Fibroblast of peridontal ligament (primary cell): Measurements from ENCODE around the gene KCNK17.

Experiments used
- DNase-seq: peaks from one replicate; pipeline ENCODE4 v3.0.0-alpha.2; 2010; ENCODE audit errors: extremely low read depth

KCNK17 gene

DNA sequence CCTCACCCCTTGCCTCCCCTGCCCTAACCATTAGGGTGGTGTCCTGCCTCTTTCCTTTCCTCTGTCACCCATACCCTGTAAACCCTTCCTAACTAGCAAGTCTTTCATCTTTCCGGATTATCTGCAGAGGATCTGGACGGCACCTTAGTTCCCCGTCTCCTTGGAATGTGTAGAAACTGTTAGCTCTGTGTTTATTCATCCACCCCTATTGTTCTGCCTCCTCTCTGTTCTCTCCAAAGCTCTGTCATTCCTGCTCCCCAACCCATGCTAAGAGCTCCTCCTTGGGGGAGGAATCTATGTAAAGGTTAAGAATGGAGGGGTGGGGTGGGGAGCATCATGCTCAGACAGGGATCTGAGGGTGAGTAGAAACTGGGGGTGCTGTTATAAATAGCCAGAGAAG is 45.5 kb downstream of the KCNK17 start:
- DNase-seq: no peak

DNA sequence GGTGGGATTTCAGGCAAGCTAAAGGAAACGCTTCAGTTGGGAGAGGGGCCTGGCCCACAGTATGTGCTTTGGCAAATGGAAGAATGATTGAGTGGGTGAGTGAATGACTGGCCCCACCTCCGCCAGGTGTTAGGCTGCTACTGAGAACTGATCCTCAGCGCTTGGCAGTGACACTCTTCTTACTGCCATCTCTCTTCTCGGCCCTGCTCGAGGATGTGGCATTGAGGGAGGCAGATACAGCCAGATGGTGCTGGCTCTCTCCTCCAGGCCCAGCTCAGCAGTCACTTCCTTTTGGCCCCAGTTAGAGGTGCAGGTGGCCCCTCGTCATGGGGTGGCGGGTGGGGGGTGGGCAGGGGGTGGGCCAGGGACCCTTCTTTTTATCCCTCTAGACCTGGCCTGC is 46.0 kb downstream of the KCNK17 start:
- DNase-seq: no peak

DNA sequence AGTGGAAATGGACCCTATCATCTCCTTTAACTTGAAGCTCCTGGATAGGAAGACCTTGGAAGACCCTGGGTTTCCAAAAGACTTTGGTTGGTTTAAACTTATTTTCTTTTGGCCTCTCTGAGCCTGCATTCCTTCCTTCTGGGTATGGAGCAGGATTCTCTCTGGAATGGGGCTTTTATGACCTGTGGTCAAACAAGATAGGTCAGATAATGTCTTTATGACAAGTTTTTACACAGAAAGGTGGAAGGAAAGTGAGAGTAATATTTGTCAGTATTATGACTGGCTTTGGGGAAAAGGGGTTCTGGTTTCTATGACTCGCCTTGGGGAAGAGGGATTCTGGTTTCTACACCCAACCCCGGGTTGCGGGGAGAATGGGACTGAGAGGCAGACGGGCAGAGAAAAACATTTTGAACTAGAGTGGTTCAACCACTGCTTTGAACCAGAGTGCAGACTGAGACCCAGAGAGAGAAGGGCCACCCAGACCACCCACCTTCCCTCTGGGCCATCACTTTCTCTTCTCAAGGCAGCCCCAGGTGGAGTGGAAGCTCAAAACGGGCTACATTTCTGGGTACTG is 47.4 kb downstream of the KCNK17 start:
- no peak for DNase-seq

DNA sequence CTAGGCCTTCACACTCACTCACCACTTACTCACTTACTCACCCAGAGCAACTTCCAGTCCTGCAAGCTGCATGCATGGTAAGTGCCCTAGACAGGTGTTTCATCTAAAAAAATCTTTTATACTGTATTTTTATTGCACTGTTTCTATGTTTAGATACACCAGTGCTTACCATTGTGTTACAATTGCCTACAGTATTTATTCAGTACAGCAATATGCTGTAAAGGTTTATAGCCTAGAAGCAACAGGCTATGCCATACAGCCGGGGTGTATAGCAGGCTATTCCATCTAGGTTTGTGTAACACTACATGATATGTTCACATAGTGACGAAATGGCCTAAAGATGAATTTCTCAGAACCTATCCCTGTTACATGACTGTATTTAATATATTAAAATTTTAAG is 47.8 kb downstream of the KCNK17 start:
- no peak for DNase-seq

DNA sequence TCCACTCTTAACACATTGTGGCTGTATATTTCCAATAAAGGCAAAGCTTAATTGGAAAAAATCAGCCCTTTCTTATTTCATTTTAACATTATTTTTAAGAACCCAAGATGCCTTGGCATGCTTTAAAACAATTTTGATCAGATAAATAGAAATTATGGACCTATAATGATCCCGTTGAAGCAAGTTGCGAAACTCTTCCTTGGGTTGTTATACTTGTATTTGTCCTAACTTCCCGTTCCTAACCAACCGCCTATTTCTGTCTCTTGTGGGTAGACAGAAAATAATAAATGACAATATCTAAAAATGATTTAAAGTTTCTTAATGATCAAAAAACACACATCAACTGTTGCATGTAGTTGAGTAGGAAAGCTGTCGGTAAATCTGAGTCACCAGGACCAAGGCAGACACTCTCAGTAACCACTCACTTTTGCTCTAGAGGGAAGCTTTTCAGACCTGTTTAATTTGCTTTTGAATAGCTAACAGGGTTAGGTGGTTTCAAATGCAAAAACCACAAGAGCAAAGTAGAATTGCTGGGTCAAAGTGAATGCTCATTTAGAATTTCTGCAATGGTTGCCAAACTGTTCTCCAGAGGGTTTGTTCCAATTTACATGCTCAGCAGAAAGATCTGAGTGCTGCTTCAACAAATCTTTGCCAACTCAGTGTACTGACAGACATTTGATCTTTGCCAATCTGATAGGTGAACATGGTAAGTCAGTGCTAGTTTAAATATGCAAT is 50.7 kb downstream of the KCNK17 start:
- DNase-seq: no peak

DNA sequence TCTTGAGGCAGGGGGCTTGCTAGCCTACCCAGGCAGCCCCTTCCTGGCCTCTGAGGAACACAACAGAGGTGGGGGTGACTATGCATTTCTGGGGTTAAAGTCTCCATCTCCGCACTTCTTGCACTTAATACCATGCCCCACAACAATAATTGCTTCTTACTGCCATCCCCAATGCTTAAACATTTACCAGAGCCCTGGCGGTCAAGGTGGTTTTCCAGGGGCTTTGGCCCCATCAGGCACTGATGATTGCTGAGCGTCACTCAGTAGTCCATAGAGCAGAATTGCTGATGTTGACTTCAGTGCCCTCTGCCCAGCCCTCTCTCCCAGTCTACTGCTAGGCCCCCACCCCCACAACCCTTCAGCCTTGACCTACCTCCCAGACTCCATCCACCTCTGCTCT is 52.5 kb downstream of the KCNK17 start:
- no peak for DNase-seq

DNA sequence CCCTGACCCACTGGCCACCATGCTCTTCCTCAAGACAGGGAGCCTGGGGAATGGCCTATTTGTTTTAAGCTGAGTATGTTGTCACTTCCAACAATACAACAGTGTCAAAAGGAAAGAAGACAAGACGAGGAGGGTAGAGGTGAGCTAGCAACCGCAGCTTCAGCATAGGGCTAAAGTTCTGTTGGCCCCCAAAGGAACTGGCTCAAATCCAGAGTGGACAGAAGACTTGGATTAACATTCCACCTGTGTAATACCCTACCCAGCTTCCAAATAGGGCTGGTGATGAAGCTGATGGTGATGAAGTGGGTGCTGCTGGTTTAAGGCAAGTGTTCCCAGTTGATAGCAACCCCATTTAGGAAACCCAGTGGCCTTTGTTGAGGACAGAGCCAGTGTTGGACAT is 53.3 kb downstream of the KCNK17 start:
- DNase-seq: no peak

DNA sequence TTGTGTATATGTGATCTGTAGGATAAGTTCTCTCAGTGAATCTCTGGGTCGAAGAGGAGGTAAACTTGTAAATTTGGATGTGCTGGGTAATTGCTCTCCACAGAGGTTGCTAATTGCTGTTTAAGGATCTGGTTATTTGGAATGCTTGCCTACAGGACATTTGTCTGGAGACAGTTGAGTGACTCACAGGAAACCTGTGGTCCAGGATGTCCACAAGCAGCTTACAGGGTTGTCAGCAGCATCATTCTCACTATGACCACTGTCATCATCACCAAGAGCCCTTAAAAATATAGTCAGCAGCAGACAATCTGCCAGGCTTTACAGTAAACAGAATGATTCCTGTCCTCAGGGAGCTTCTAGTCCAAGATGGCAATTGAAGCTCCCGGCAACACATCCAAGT is 53.8 kb downstream of the KCNK17 start:
- no peak for DNase-seq

DNA sequence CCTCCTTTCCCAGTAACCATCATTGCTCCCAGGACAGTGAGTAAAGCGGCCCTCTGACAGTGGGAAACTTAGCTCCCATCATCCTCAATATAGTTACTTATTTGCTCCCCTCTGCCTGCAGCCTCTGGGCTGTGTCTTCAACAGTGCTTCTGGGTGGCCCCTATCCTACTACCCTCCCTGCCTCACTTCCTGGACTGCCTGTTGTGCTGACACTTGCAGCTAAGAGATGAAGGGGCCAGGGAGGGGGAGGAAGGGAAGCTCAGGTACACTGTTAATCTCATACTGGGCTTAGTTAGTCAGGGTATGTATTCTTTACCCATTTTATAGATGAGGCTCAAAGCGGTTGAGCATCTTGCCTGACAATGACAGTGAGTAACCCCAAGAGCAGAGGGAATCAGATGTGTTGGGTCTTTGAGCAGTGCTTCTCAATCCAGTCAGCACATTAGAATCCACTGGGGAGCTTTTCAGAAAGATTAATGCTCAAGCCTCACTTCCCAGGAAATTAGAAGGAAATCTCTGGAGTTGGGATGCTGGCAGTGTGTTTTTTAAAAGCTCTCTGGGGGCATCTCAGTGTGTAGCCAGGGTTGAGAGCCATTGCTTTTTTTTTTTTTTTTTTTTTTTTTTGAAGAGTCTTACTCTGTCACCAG is 57.8 kb downstream of the KCNK17 start:
- no peak for DNase-seq

DNA sequence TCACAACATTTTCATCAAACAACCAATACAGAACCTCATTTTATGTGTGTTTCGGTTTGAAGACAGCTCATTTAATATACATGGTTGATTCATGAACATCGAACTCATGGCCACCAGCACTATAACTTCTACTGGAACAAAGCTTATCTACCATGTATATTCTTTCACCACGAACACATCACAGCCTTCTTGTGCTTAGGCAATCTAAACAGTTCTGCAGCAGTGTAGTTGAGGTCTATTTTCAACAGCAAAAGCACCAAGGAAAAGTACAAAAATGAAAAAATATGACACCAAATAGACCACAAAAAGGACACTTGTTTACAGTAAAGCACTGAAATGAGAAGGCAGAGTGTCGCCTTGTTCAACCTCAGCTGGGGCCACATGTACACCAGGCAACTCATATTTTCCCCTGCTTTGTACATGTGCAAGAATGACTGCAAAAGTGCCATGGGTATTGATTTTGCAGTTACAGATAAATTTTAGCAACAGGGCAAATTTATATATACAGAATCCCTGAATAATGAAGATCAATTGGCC is 59.2 kb downstream of the KCNK17 start:
- DNase-seq: no peak

DNA sequence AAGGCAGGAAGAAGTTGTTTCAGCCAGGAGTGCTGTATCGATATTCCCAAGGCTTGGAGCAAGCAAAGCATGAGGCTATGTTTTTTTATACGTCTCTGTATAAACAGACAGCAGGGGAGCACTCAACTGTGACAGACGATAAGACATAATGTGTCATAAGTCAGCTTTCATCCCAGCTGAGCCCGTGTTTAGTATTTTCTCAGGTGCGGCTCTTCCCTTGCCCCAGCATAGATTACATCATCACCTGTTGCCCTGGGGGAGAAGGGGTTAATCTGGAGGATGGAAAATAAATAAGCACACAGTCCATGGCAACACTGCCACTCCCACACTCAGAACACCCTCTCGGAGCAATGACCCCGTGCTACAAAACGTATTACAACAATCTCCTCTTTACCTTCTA is 62.8 kb downstream of the KCNK17 start:
- no peak for DNase-seq

DNA sequence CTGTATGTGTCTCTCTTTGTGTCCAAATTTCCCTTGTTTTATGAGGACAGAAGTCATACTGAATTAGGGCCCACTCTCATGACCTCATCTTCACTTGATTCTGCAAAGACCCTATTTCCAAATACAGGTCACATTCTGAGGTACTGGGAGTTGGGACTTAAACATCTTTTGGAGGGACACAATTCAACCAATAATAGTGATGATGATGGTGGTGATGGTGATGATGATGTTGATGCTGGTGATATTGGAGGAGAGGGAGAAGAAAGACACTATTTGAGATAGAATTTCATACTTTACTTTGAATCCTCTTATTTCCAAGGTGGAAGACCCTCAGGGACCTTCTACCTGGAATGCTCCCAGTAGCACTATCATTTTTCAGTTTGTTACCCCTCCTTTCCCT is 63.7 kb downstream of the KCNK17 start:
- DNase-seq: no peak

DNA sequence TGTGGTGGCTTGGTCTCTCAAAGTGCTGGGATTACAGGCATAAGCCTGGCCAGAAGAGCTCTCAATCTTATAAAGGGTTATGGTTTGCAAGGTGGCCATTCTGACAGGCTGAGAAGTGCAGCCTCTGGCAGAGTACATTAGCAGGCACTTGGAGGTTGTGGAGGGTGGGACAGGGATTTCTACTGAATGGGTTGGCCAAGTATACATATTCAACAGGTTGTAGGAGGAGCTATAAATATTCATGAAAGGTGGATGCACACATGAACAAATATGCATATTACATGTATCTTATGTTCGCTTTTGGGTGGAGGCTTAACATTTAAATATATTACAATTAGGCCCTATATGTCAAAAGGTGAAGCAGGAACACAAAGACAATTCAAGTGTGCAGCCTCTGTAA is 64.9 kb downstream of the KCNK17 start:
- DNase-seq: no peak
